Cardiac muscle cell (in vitro differentiated cells and primary cell): Measurements from ENCODE around the gene CMAS. TPM values are rescaled to one million over a fixed set of nuclear protein-coding genes. Genes with fewer than 3 reads are reported as not detected.

Source experiments
- DNase-seq, 2 donors: peaks; one replicate each; pipeline versions ENCODE4 v3.0.0 to v3.0.0-alpha.2; 2010 to 2017; ENCODE audit warnings: low read depth in 1 of 2, low spot score in 1 of 2
- H3K27ac ChIP-seq: fragments of 200-600 bp; sonication (generic); 2 replicates; pipeline ENCODE4 v1.5.1; 2016
- H3K27me3 ChIP-seq: fragments of 200-600 bp; sonication (generic); 2 replicates; pipeline ENCODE4 v1.6.0; 2016; ENCODE audit warnings: control low read depth
- H3K36me3 ChIP-seq: fragments of 200-600 bp; sonication (generic); 2 replicates; pipeline ENCODE4 v1.5.1; 2016; ENCODE audit warnings: control low read depth
- H3K4me1 ChIP-seq: fragments of 200-600 bp; sonication (generic); 2 replicates; pipeline ENCODE4 v1.8.1; 2017; ENCODE audit warnings: low read depth, mild to moderate bottlenecking, mixed run types
- H3K4me3 ChIP-seq: fragments of 200-600 bp; sonication (generic); 2 replicates; pipeline ENCODE4 v1.5.1; 2016; ENCODE audit warnings: mild to moderate bottlenecking
- H3K9me3 ChIP-seq: fragments of 200-600 bp; sonication (generic); 2 replicates; pipeline ENCODE4 v1.5.1; 2017; ENCODE audit warnings: low read depth, mild to moderate bottlenecking, control low read depth
- CTCF ChIP-seq: IDR thresholded peaks from 2 replicates; pipeline ENCODE4 v1.5.1; 2012; ENCODE audit warnings: low read depth, mild to moderate bottlenecking, low read length
- polyA plus RNA-seq: library from polyadenylated mRNA; unstranded; fragments of >200 nt; fragmentation: Nextera tagmentation; extraction: Ambion mirVana; gene quantifications from 2 replicates; pipeline ENCODE4 v1.2.1, GENCODE V29; 2016
- total RNA-seq: library from RNA; depleted of rRNA; stranded (reverse); fragments of >200 nt; gene quantifications from 2 replicates; pipeline ENCODE4 v1.2.3, GENCODE V29; 2016

The CMAS gene
- total and polyA plus RNA-seq, 2 experiments from 2014 or later, result 26.1 to 82.7 TPM

GRCh38 chr12:22029991-22030390 is 16.0 kb upstream of the CMAS start:
- TF ChIP-seq CTCF, result no peak
- H3K4me1 ChIP-seq, result no peaks in the 10 kb centered on the region
- H3K36me3 ChIP-seq, result no peaks in the 10 kb centered on the region
- H3K27ac ChIP-seq, result no peak overlapping the region
- H3K27me3 ChIP-seq, result no peaks in the 10 kb centered on the region
- H3K4me3 ChIP-seq, result no peak overlapping the region
- no peaks in the 10 kb centered on the region for H3K9me3 ChIP-seq
- no peak for DNase-seq

GRCh38 chr12:22032732-22033131 is 13.3 kb upstream of the CMAS start:
- Histone ChIP-seq H3K27me3 (no peaks in the 10 kb centered on the region), H3K36me3 (no peaks in the 10 kb centered on the region), H3K9me3 (no peaks in the 10 kb centered on the region), H3K4me1 (no peaks in the 10 kb centered on the region), H3K27ac (no peak overlapping the region), H3K4me3 (no peak overlapping the region)
- no peak for DNase-seq
- TF ChIP-seq CTCF, result no peak

DNA sequence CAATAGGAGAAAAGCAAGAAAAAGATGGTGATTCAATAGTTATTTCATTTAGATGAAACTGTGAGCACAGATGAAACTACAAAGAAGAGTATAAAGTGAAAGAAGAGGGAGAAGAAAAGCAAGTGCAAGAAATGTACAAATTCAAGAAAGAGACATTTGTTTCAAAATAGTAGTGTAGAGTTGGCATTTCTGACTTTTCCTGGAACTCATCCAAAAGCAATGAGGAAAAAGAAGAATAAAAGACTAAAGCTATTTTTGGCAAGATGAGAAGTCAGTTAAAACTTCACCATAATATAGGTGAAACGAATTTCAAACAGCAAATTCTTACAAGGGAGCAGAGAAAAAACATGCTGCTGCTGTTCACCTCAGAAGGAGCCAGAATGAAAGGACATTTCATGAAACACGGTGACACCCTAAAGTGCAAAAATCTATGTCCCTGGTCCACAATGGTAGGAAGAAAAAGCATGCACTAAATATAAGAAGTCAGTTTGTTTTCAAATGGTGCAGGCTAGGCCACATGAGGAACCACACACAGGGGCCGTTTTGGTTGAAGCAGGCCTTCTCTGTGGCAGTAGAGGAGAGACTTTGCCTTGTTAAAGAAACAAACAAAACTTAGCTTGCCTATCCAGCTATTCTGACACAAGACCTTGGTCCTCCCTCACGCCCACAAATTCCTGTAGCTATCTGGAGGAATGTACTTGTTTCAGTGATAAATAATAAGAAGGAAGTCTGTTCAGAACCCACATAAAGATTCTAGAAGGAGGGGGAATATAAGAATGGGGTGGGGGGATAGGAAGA is 11.1 kb upstream of the CMAS start:
- no peak overlapping the region for H3K27ac ChIP-seq
- no peaks in the 10 kb centered on the region for H3K9me3 ChIP-seq
- peak in 1 of 2 donors; percentile 82 for DNase-seq
- no peak overlapping the region for H3K4me3 ChIP-seq
- no peak for TF ChIP-seq CTCF
- no peaks in the 10 kb centered on the region for H3K4me1 ChIP-seq
- no peaks in the 10 kb centered on the region for H3K36me3 ChIP-seq
- no peaks in the 10 kb centered on the region for H3K27me3 ChIP-seq

GRCh38 chr12:22037947-22038346 is 8.1 kb upstream of the CMAS start:
- Histone ChIP-seq H3K9me3 (no peaks in the 10 kb centered on the region), H3K27me3 (no peaks in the 10 kb centered on the region), H3K36me3 (no peaks in the 10 kb centered on the region), H3K27ac (no peak overlapping the region), H3K4me3 (no peak overlapping the region), H3K4me1 (no peaks in the 10 kb centered on the region)
- DNase-seq, result no peak
- no peak for TF ChIP-seq CTCF

DNA sequence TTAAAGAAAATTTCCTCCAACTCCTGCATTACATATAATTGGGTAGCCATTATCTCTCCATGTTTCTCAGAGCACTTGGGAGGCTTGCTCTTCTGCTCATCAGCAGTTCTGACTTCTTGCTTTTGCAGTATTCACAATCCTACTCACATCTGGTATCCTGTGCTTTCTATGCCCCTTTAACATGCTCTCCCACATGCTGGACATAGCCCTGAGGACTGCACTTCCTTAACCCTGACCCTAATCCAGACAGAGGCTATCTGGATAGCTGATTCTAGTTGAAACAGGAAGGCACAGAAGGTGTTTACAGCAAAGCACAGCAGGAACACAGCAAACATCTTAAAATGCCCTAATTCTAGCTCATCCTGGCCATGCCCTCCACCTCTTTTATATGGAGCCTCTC is 7.3 kb upstream of the CMAS start:
- DNase-seq, result no peak
- no peaks in the 10 kb centered on the region for H3K9me3 ChIP-seq
- H3K27me3 ChIP-seq, result no peaks in the 10 kb centered on the region
- no peaks in the 10 kb centered on the region for H3K36me3 ChIP-seq
- H3K4me1 ChIP-seq, result no peaks in the 10 kb centered on the region
- H3K27ac ChIP-seq, result no peak overlapping the region
- no peak overlapping the region for H3K4me3 ChIP-seq
- TF ChIP-seq CTCF, result no peak
